Heart left ventricle (tissue), 13 donors: Measurements from ENCODE around the gene MAGEA12.
"Not testable (repeated sequence)": the region's sequence is repeated elsewhere in the genome, so short reads cannot be mapped to it uniquely, and the experiment has no call there.

Source experiments
- CTCF ChIP-seq, 12 donors: fragments of 200-600 bp; sonication (generic) in 4 of 12; IDR thresholded peaks; one replicate each; pipeline versions ENCODE4 v1.5.0 to v1.8.0; 2018 to 2022; ENCODE audit warnings: antibody characterized with exemption in 12 of 12, mild to moderate bottlenecking in 5 of 12
- POLR2A ChIP-seq, 2 donors: fragments of 450-650 bp; IDR thresholded peaks; one replicate each; pipeline ENCODE4 v1.6.1; 2017; ENCODE audit warnings: antibody characterized with exemption in 2 of 2, mild to moderate bottlenecking in 2 of 2, moderate library complexity in 2 of 2
- donor health status: ischemic (EF 13 %, LVEDD 7.1; RV severe dilation, severe dysfunction).
- donor health status: DM: no; HTN: yes; CAD: no.
- donor health status: DM: no; HTN: no; CAD: no.
- donor health status: ischemic (EF 25% LVEDD 6.9; RV normal size, moderate dysfunction).
- donor health status: ischemic (EF 25% LVEDD 5.7; RV mildly dilated, moderate dysfunction).
- donor health status: ischemic (EF 35%, LVEDD 5.7; RV mildly dilated, moderate dysfunction).
- donor health status: nonischemic (EF 11% LVEDD 7.7; RV severe dilation, severe dysfunction).
- donor health status: DM: yes; HTN: yes; CAD: no.
- donor health status: PGD.
- donor health status: ischemic (EF 29% LVEDD 5.4; RV normal size, mild dysfunction).
- donor health status: nonischemic (EF 23%, LVEDD 6.1; RV moderate dilation, normal function).

GRCh38 chrX:152754871-152755270 is 21.3 kb downstream of the MAGEA12 start:
- TF ChIP-seq POLR2A, CTCF (IDR thresholded peaks at IDR 0.05): not testable (repeated sequence)
